ENCODE measurements around the gene ANP32E. TPM values are rescaled to one million over a fixed set of nuclear protein-coding genes. Genes with fewer than 3 reads are reported as not detected.

Gene ANP32E
- total and polyA plus RNA-seq, 12 donors: 17.3 to 58.2 (median 40.6) TPM

DNA sequence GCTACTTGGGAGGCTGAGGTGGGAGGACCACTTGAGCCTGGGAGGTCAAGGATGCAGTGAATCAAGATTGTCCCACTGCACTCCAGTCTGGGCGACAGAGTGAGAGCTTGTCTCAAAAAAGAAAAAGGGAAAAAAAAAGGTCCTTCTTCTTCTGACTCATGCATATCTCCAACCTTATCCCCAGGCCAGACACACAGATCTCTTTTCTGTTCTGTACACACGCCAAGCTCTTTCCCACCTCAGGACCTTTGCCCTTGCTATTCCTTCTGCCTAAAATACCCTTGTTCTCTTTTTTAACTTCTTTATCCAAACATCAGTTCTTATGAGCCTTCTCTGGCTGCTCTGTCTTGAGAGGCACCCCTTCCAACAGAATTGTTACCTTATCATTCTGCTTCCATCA lies 64.1 kb downstream of the ANP32E start:
- Histone ChIP-seq H3K27ac (no peak overlapping the region), H3K9me3 (no peaks in the 10 kb centered on the region), H3K27me3 (no peaks in the 10 kb centered on the region), H3K4me3 (no peak overlapping the region), H3K4me1 (peaks cover 0 to 15% (median 0%) of the 10 kb centered on the region in 9 donors), H3K36me3 (no peaks in the 10 kb centered on the region)
- TF ChIP-seq, protein P1, sequence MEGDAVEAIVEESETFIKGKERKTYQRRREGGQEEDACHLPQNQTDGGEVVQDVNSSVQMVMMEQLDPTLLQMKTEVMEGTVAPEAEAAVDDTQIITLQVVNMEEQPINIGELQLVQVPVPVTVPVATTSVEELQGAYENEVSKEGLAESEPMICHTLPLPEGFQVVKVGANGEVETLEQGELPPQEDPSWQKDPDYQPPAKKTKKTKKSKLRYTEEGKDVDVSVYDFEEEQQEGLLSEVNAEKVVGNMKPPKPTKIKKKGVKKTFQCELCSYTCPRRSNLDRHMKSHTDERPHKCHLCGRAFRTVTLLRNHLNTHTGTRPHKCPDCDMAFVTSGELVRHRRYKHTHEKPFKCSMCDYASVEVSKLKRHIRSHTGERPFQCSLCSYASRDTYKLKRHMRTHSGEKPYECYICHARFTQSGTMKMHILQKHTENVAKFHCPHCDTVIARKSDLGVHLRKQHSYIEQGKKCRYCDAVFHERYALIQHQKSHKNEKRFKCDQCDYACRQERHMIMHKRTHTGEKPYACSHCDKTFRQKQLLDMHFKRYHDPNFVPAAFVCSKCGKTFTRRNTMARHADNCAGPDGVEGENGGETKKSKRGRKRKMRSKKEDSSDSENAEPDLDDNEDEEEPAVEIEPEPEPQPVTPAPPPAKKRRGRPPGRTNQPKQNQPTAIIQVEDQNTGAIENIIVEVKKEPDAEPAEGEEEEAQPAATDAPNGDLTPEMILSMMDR (IDR thresholded peaks at IDR 0.05): no peak
- ATAC-seq (no peak), DNase-seq (no peak)
- intact Hi-C loops (cut with DNase I): loop anchor here in 1 of 10 donors (5.0 kb wide), 1 partner anchor 200 kb away; no protein-coding TSS in a partner anchor
- WGBS, 2 donors: 88 to 93% methylated on average over 2 of the region's 2 CpGs

DNA sequence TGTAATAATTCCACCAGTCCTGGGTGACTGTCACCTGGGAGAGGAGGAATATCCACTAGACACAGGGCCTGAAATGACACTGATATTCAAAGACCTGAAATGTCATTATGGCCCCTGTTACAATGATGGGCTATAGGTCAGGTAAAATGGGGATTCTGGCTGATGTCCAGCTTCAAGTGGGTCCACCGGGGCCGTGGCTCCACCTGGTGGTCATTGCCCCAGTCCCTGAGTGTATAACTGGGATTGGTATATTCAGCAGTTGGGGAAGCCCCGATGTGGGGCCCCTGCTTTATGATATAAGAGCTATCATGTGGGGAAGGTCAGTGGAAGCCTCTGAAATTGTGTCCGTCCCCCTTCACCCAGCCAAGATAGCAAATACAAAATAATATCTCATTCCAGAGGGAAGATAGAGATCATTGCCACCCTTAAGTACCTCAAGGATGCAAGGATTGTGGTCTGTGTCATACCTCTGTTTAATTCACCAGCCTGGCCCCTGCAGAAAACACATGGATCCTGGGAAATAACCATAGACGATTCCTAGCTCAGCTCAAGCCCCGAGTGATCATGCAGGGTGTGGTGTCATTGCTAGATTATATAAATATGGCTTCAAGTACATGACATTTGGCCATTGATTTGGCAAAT lies 66.8 kb downstream of the ANP32E start:
- no peaks in the 10 kb centered on the region for H3K9me3 ChIP-seq
- no peak overlapping the region for H3K27ac ChIP-seq
- ATAC-seq (peak; percentile 36 to 76 (median 70)), DNase-seq (peak; percentile 67 to 73)
- H3K27me3 ChIP-seq: no peaks in the 10 kb centered on the region
- TF ChIP-seq, protein P1 (IDR thresholded peaks at IDR 0.05): peak; percentile 72 to 91 (median 84)
- no peak overlapping the region for H3K4me3 ChIP-seq
- intact Hi-C loops (cut with DNase I): loop anchor here (1.0 to 10.0 kb wide), 8 partner anchors 92 to 207 kb away; no protein-coding TSS in a partner anchor
- 16% methylated on average over 6 of the region's 6 CpGs for WGBS, 2 donors
- peaks cover 0 to 27% (median 11%) of the 10 kb centered on the region in 9 donors for H3K4me1 ChIP-seq
- H3K36me3 ChIP-seq: no peaks in the 10 kb centered on the region

Other genes starting within 250 kb of the ANP32E start
- 10 to 100 TPM; 22.7 to 34.4 (median 28.9) TPM for gene OTUD7B, start 225.4 kb downstream of the ANP32E start, total RNA-seq
- gene OTUD7B, start 225.4 kb downstream of the ANP32E start, polyA plus RNA-seq: 1 to 10 TPM; 3.1 to 7.7 TPM
- 10 to 100 TPM; 41.5 to 73.6 (median 51.9) TPM for gene VPS45, start 168.3 kb downstream of the ANP32E start, total RNA-seq
- gene VPS45, start 168.3 kb downstream of the ANP32E start, polyA plus RNA-seq: 10 to 100 TPM; 26.6 to 31.0 TPM
- gene PLEKHO1, start 86.2 kb downstream of the ANP32E start, total RNA-seq: 10 to 100 TPM; 29.3 to 82.3 (median 56.8) TPM
- 100 to 1,000 TPM; 215 to 221 TPM for gene PLEKHO1, start 86.2 kb downstream of the ANP32E start, polyA plus RNA-seq
- 10 to 100 TPM in 3 of 10 donors, 1 to 10 TPM in 5, under 1 TPM in 2; 0.48 to 18.5 (median 2.9) TPM for gene CA14, start 21.7 kb upstream of the ANP32E start, total RNA-seq
- 10 to 100 TPM in 1 of 2 donors, 1 to 10 TPM in 1; 3.3 to 11.6 TPM for gene CA14, start 21.7 kb upstream of the ANP32E start, polyA plus RNA-seq
- gene APH1A, start 32.9 kb upstream of the ANP32E start, total RNA-seq: 10 to 100 TPM; 56.6 to 86.9 (median 65.7) TPM
- gene APH1A, start 32.9 kb upstream of the ANP32E start, polyA plus RNA-seq: 10 to 100 TPM; 52.9 to 74.4 TPM
- gene C1orf54, start 36.7 kb upstream of the ANP32E start, total RNA-seq: 10 to 100 TPM in 6 of 10 donors, 1 to 10 TPM in 4; 5.7 to 19.5 (median 11.8) TPM
- 10 to 100 TPM; 29.1 to 34.3 TPM for gene C1orf54, start 36.7 kb upstream of the ANP32E start, polyA plus RNA-seq
- gene CIART, start 46.4 kb upstream of the ANP32E start, total RNA-seq: 10 to 100 TPM in 6 of 10 donors, 1 to 10 TPM in 4; 3.4 to 22.6 (median 15.5) TPM
- 10 to 100 TPM in 1 of 2 donors, 1 to 10 TPM in 1; 4.9 to 18.7 TPM for gene CIART, start 46.4 kb upstream of the ANP32E start, polyA plus RNA-seq
- gene MRPS21, start 57.7 kb upstream of the ANP32E start, total RNA-seq: 10 to 100 TPM; 68.4 to 80.0 (median 73.6) TPM
- 100 to 1,000 TPM in 1 of 2 donors, 10 to 100 TPM in 1; 89.2 to 195 TPM for gene MRPS21, start 57.7 kb upstream of the ANP32E start, polyA plus RNA-seq
- 10 to 100 TPM; 17.8 to 25.5 (median 20.1) TPM for gene PRPF3, start 85.4 kb upstream of the ANP32E start, total RNA-seq
- gene PRPF3, start 85.4 kb upstream of the ANP32E start, polyA plus RNA-seq: 10 to 100 TPM; 19.6 to 43.6 TPM
- 10 to 100 TPM; 21.9 to 34.5 (median 28.2) TPM for gene RPRD2, start 128.0 kb upstream of the ANP32E start, total RNA-seq
- gene RPRD2, start 128.0 kb upstream of the ANP32E start, polyA plus RNA-seq: 1 to 10 TPM; 4.0 to 7.4 TPM

Measured in heart right ventricle (tissue), 16 donors.